ENCODE data around the gene CLINT1.

The CLINT1 gene

DNA sequence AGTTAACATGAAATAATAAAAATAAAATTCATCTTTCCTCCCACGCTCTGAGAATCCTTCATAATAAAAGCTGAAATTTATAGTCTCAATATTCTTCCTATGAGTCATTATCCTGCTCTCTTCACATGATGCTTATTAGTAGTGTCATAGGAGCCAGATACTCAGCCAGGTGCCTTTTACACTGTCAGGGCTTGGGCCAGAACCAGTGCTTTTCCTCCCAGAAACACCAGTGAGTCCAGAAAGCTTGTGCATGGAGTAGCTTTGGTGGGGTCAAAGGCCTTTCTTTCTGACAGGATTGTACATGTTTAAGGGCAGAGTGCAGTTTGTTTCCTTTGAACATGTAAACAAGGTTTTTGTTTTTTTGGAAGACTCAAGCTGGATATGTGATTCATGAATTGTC lies 108.6 kb downstream of the CLINT1 start:
- DNase-seq = no peak

GRCh38 chr5:157749462-157749799 lies 109.5 kb downstream of the CLINT1 start:
- DNase-seq = no peak

- no peak for DNase-seq
Measured at GRCh38 chr5:157748760-157749461, 110.0 kb downstream of the CLINT1 start.

GRCh38 chr5:157747766-157748700 lies 110.9 kb downstream of the CLINT1 start:
- no peak for DNase-seq

DNA sequence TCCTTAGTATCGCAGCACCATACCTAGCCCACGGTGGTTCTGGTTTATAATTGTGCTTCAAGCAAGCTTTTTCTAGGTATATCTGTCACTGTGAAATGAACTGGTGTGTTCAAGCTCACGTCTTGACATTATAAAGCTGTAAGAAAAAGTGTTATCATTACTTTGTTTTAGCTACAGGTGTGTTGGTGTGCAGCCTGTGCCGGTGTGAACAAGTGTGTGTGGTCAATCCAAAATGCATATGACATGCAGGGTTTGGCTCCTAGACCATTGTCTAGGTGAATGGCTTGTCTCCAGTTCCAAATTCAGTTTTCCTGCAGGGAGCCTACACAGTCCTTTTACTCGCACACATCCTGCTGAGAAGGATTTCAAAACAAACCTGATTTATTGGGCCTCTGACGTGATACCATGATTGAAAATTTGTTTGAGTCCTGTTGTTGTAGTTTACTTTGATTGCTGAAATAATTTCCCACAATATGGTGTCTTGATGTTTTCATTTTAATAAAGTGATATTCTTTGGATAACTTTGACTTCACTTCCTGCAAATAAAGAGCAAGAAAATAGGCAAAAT lies 111.7 kb downstream of the CLINT1 start:
- no peak for DNase-seq

DNA sequence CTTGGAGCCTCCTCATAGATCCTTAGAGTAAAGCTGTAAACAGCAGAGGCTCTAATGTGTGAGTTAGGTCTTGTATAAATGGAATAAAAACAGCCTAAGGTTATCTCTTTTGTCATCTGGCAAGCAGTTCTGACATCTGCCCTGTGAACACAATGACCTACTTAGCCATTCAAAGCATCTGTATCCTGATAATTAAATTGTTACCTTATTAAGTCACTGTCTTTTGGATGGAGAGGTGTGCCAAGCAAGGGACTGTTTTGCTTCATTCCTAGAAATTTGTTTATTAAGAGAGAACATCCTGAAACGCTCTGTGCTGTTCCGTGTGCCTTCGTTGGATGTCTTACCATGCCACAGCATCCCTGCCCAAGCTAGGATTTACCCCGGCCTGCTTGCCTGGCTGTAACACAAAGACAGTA lies 113.9 kb downstream of the CLINT1 start:
- no peak for DNase-seq

DNA sequence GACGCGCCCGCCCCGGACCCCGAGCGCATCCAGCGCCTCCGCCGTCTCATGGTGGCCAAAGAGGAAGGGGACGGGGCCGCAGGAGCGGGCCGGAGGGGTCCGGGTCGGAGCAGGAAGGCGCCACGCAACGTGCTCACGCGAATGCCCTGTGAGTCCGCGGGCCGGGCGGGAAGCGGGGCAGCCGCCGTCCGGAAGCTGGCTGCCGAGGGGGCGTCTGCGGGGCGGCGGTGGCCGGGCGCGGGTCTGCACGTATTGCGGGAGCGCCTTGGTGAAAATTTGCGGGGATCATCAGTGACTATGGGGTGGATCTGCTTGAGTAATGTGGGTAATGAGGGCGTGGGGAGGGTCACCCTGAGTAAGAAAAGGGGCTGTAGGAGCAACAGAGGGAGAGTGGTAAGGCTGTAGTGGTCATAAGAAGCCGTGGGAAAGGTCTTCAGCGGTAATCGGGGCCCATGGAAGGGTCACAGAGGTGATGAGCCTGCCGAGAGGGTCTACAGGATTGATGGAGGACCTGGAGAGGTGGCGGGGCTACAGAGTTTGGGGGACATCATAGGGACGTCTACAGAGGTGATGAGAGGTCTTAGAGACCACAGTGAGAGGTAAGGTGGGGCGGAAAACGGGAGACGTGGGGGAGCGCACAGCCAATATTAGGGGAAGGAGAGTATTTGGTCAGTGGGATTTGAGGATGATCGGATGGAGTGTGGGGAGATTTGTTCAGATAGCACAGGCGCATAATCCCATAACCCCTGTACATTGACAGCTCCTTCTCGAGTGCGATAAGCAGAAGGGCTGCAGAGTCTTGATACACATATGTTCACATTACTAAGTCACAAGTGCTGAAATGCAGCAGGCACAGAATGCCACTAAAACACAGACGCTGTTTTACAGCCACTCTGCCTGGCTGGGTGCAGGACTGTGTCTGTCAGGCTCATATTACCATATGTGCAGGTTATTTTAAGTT lies 114.6 kb downstream of the CLINT1 start:
- DNase-seq = no peak

- peak; percentile 84 for DNase-seq
Measured at GRCh38 chr5:157743163-157744050, 115.5 kb downstream of the CLINT1 start, which contains the start of gene LSM11. TSS of gene LSM11 (plus strand) at chr5:157743712. CDS start at chr5:157743751, 39 bp downstream.

- no peak for DNase-seq
Measured at GRCh38 chr5:157741131-157741530, 117.8 kb downstream of the CLINT1 start.

DNA sequence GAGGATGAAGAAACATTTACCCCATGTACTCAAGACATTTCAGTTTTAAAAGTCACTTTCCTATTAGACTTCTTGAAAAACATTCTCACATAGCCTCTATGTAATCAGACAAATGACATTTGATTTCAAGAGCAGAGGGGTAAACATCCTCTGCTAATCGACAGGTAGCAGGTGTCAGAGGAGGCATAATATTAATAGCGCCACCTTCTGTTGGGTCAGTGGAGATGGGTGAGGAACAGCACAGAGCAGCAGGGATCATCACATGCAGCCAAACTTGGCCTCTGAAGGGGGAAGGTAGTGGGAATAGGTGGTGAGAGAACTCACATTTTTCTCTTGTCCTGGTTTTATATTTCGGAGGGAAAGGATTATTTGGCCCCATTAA lies 118.7 kb downstream of the CLINT1 start:
- no peak for DNase-seq

- DNase-seq = no peak
Measured at GRCh38 chr5:157739388-157740228, 119.3 kb downstream of the CLINT1 start.

- no peak for DNase-seq
Measured at GRCh38 chr5:157735991-157736390, 123.0 kb downstream of the CLINT1 start.
